IPS DF 6.9 (cell line): ENCODE data around the gene ANO7.

Experiments used
- DNase-seq: peaks from one replicate; pipeline ENCODE4 v3.0.0-alpha.2; 2013; ENCODE audit warnings: low read depth, low spot score
- H3K27ac ChIP-seq: one replicate; pipeline ENCODE4 v1.5.1; 2013; ENCODE audit warnings: low read length, control low read depth
- H3K27me3 ChIP-seq: 2 replicates; pipeline ENCODE4 v1.6.1; 2013; ENCODE audit warnings: mild to moderate bottlenecking, low read length; ENCODE audit not compliant: control insufficient read depth, insufficient read depth
- H3K36me3 ChIP-seq: 2 replicates; pipeline ENCODE4 v1.6.1; 2013; ENCODE audit warnings: low read length; ENCODE audit not compliant: control insufficient read depth, insufficient read depth
- H3K4me1 ChIP-seq: 2 replicates; pipeline ENCODE4 v1.6.1; 2013; ENCODE audit warnings: low read length; ENCODE audit not compliant: control insufficient read depth, insufficient read depth
- H3K4me3 ChIP-seq: 2 replicates; pipeline ENCODE4 v1.5.1; 2013; ENCODE audit warnings: mild to moderate bottlenecking, low read length
- H3K9me3 ChIP-seq: 2 replicates; pipeline ENCODE4 v1.6.1; 2013; ENCODE audit warnings: low read length, inconsistent platforms; ENCODE audit not compliant: control insufficient read depth, insufficient read depth
- WGBS: extraction: QIAGEN DNeasy Blood & Tissue Kit; methylation state at CpG from one replicate; pipeline ENCODE4 v1.1.7; 2013; ENCODE audit warnings: mixed read lengths, missing lambda C conversion rate; ENCODE audit not compliant: insufficient read length, insufficient coverage; 5-methylcytosine and 5-hydroxymethylcytosine counted together

The ANO7 gene

DNA sequence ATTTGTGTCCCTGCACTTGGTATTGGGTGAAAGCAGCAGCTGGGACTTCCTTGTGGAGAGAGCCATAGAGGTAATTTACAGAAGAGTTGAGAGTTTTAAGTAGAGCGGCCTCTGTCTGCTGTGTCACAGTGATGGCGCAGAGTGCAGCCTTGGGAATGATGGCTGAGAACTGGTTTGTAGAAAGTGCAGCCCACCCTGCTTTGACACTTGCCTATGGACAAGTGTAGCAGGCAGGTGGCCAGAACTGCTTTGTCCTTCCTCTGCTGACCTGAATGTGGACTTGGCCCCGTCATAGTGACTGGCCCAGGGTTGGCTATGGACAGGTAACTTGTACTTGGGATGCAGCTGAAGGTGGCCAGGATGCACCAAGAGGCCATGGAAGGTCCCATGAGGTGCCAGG is 6.4 kb upstream of the ANO7 start:
- H3K4me3 ChIP-seq, result no peak overlapping the region
- H3K36me3 ChIP-seq, result no peaks in the 10 kb centered on the region
- no peak for DNase-seq
- H3K27me3 ChIP-seq, result no peaks in the 10 kb centered on the region
- no CpG with 5 or more reads among the region's 3 CpGs for WGBS
- no peaks in the 10 kb centered on the region for H3K9me3 ChIP-seq
- no peak overlapping the region for H3K27ac ChIP-seq
- H3K4me1 ChIP-seq, result no peaks in the 10 kb centered on the region

DNA sequence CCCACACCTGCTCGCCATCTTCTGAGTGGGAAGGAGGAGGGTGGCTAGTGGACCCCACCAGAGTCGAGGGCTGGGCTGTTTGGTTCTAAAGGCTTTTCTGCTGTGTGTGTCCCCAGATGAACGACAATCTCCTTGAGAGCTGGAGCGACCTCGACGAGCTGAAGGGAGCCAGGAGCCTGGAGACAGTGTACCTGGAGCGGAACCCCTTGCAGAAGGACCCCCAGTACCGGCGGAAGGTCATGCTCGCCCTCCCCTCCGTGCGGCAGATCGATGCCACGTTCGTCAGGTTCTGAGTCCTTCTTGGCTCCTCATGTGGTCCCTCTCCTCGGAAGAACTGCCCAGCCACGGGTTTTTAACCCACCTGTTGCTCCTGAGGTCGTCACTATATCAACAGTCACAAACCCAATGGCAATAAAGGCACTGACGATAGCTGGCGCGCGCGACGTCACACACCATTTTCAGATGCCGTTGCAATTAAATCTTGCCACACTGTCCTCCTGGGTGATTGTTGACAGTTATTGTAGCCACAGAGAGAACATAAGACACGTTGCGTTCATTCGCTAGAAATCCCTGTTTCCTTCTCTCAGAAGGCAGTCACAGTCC is 5.8 kb upstream of the ANO7 start:
- H3K9me3 ChIP-seq, result no peaks in the 10 kb centered on the region
- no peak for DNase-seq
- no peaks in the 10 kb centered on the region for H3K36me3 ChIP-seq
- no peak overlapping the region for H3K27ac ChIP-seq
- WGBS, result no CpG with 5 or more reads among the region's 28 CpGs
- no peaks in the 10 kb centered on the region for H3K4me1 ChIP-seq
- no peak overlapping the region for H3K4me3 ChIP-seq
- H3K27me3 ChIP-seq, result no peaks in the 10 kb centered on the region

DNA sequence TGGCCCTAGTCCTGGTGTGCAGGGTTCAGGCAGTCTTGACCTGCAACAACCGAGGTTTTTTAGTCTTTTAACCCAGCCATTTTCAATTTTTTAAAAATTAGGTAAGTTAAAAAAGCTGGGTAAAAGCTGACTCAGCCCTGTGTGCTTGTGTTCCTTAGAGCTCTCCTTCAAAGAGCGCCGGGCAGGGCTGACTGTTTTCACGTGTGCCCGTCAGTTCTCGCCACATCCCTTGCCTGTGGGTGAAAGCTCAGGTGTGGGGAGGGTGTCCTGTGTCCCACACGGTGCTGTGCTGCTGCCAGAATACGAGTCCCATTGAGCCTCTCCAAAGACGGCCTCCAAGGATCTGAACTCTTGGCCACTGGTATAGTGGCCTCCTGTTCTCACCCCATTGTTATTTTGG is 5.3 kb upstream of the ANO7 start:
- Histone ChIP-seq H3K27ac (no peak overlapping the region), H3K27me3 (no peaks in the 10 kb centered on the region), H3K4me1 (0 out of 2 replicates have a peak, but pooled peaks cover 2% of the 10 kb centered on the region), H3K36me3 (no peaks in the 10 kb centered on the region), H3K4me3 (no peak overlapping the region), H3K9me3 (no peaks in the 10 kb centered on the region)
- no CpG with 5 or more reads among the region's 9 CpGs for WGBS
- no peak for DNase-seq

DNA sequence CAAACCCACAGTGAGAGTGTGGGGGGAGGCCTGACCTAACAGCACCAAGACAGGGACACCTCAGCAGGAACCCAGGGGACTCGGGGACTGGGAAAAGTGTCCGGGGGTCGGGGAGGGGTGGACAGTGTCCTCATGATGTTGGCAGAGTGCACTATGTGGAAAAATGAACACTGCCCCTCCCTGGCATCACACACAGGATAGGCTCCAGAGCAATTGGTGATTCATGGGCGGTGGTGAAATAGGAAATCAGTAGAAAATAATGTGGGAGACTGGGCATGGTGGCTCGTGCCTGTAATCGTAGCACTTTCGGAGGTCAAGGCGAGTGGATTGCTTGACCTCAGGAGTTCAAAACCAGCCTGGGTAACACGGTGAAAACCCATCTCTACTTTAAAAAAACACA is 3.6 kb upstream of the ANO7 start:
- H3K27me3 ChIP-seq, result no peaks in the 10 kb centered on the region
- H3K4me3 ChIP-seq, result no peak overlapping the region
- no peaks in the 10 kb centered on the region for H3K36me3 ChIP-seq
- WGBS, result no CpG with 5 or more reads among the region's 9 CpGs
- H3K4me1 ChIP-seq, result peaks cover 5% of the 10 kb centered on the region; the same call in 1 of the 2 replicates
- no peak for DNase-seq
- no peaks in the 10 kb centered on the region for H3K9me3 ChIP-seq
- no peak overlapping the region for H3K27ac ChIP-seq

DNA sequence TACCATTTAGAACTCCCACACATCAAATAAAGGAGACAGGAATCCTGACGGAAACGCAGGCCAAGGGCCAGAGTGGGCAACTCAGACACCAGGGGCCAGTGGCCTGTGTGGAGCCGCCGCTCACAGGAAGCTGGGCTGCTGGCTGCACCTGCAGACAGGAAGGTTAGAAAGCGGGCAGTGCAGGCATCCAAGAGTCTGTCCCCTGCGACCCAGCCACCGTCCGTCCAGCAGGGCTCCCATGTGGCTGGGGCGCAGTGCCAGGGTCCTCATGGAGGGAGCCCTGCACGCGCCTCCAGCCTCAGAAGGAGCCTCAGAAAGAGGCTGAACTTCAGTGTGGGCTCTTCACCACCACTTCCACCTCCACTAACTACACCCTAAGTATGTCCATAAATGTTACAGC is 2.5 kb upstream of the ANO7 start:
- Histone ChIP-seq H3K4me1 (peaks cover 5% of the 10 kb centered on the region; the same call in 1 of the 2 replicates), H3K27ac (no peak overlapping the region), H3K9me3 (no peaks in the 10 kb centered on the region), H3K4me3 (no peak overlapping the region), H3K27me3 (no peaks in the 10 kb centered on the region), H3K36me3 (no peaks in the 10 kb centered on the region)
- no peak for DNase-seq
- WGBS, result no CpG with 5 or more reads among the region's 11 CpGs

DNA sequence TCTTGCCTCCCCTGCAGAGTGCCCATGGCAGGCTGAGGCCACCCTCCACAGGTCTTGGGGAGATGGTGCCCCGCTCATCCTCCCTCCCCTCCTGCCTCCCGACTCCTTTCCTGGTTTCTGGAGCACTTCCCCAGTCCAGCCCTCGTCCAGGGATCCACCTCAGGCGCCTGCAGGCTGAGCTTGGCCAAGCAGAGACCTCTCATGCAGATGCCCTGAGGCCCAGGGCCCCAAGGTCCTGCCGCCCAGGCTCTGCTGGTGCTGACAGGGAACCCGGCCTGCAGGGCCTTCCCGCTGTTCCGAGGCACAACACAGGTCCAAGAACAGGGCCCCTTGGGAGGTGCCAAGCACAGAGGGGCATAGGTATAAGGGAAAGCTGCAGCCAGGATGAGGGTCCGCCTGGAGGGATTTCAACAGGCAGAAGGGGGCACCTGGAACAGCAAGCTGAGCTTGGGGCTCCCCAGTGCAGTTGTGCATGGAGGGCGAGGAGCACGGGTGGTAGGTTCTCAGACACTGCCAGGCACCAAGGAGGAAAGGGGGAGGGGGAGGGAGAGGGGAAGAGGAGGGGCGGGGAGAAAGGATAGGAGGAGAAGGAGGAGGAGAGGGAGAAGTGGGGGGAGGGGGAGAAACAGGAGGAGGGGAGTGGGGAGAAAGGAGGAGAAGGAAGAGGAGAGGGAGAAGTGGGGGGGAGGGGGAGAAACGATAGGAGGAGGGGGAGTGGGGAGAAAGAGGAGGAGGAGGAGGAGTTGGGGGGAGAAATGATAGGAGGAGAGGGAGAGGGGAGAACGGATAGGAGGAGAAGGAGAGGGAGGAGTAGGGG is 1.2 kb upstream of the ANO7 start:
- Histone ChIP-seq H3K4me3 (no peak overlapping the region), H3K4me1 (peaks cover 5% of the 10 kb centered on the region; the same call in 1 of the 2 replicates), H3K27me3 (no peaks in the 10 kb centered on the region), H3K9me3 (no peaks in the 10 kb centered on the region), H3K27ac (no peak overlapping the region), H3K36me3 (no peaks in the 10 kb centered on the region)
- WGBS, result 100% methylated on average over 2 of the region's 14 CpGs
- DNase-seq, result no peak

DNA sequence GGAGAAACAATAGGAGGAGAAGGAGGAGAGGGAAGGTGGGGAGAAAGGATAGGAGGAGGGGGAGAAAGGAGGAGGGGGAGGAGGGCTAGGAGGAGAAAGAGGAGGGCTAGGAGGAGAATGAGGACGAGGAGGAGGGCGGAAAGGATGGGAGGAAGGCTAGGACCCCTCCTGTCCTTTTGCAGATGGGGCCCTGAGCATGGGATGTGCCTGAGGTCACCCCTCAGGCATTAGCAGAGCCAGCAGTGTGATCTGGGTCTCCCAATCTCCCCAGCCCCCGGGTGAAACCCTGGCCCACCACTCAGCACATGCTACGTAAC is 601 bp upstream of the ANO7 start:
- Histone ChIP-seq H3K4me1 (peaks cover 5% of the 10 kb centered on the region; the same call in 1 of the 2 replicates), H3K9me3 (no peaks in the 10 kb centered on the region), H3K4me3 (no peak overlapping the region), H3K27ac (no peak overlapping the region), H3K27me3 (no peaks in the 10 kb centered on the region), H3K36me3 (no peaks in the 10 kb centered on the region)
- no CpG with 5 or more reads among the region's 4 CpGs for WGBS
- no peak for DNase-seq

DNA sequence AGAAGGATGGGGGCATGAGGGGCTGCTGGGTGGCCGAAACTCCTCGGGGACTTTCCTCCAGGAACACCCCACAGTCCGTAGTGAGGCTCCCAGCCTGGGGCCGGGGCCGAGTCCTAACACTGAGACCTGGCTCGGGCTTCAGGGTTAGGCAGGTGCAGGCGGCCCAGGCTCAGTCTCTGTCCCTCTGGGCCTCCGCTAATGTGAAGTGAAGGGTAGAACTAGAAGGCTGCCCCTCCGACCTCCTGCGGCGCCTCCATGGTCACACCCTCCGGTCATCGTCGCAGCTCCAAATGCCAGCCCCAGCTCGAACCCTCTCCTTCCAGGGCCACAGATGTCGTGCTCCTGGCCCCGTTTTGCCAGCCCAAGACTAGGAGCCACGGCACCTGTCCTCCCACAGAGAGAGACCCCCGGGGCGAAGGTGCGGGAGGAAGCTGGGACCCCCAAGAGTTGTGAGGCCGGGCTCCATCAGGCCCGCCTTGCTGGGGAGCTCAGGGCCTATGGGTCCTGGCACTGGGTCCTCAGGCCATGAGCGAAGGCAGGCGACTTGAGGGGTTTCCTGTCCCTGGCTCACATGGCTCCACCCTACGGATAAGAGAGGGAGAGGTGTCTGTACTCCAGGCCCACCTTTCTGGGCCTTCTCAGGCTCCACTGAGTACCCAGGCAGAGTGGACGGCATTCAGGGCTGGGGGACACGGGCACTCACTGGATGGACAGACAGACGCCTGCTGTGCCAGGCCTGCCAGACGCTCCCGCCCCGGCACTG is 797 bp downstream of the ANO7 start:
- Histone ChIP-seq H3K9me3 (no peaks in the 10 kb centered on the region), H3K4me1 (peaks cover 5% of the 10 kb centered on the region; the same call in 1 of the 2 replicates), H3K27me3 (no peaks in the 10 kb centered on the region), H3K27ac (no peak overlapping the region), H3K36me3 (no peaks in the 10 kb centered on the region), H3K4me3 (no peak overlapping the region)
- no CpG with 5 or more reads among the region's 32 CpGs for WGBS
- no peak for DNase-seq

DNA sequence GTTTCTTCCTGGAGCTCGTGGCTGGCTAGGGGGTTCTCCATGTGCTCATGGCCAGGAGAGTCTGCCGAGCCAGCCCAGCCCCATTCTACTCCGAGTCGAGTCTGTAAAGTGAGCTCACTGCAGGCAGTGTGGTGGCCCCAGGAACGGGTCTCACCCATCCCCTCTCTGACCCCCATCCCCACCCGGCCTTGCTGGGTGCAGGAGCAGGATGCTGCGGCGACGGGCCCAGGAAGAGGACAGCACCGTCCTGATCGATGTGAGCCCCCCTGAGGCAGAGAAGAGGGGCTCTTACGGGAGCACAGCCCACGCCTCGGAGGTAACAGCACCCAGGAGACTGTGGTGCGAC is 1.4 kb downstream of the ANO7 start:
- no CpG with 5 or more reads among the region's 15 CpGs for WGBS
- no peak for DNase-seq
- no peaks in the 10 kb centered on the region for H3K27me3 ChIP-seq
- peaks cover 5% of the 10 kb centered on the region; the same call in 1 of the 2 replicates for H3K4me1 ChIP-seq
- H3K9me3 ChIP-seq, result no peaks in the 10 kb centered on the region
- no peaks in the 10 kb centered on the region for H3K36me3 ChIP-seq
- no peak overlapping the region for H3K4me3 ChIP-seq
- no peak overlapping the region for H3K27ac ChIP-seq

DNA sequence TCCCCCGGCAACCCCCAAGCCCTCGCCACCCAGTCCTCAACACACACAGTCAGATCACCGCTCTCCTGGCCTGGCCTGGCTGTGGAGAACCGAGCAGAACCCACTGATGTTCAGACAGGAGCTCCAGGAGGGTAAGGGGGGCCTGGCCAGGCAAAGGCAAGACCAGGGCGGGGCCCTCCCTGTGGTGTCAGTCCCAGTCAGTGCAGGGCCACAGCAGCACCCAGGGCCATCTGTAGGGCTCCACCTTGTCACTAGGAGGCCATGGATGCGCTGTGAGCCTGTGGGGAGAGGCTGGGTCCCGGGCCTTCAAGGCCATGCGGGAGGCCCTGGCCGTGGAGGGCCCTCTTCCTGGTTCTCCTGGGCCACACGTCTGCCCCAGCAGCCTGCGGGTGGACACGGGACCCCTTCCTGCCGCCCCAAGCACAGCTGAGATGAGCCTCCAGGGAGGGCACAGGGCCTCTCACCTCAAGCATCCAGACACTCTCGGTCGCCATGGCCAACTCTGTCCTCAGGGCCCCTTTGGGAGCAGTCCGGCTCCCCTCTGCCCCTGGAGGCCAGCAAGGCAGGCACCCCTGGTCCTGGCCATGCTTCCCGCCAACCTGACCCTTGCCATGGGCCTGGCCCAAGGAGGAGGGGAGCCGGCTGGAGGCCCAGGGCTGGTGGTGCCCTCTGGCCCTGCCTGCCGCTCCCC is 2.0 kb downstream of the ANO7 start:
- Histone ChIP-seq H3K36me3 (no peaks in the 10 kb centered on the region), H3K27ac (no peak overlapping the region), H3K4me1 (peaks cover 5% of the 10 kb centered on the region; the same call in 1 of the 2 replicates), H3K4me3 (no peak overlapping the region), H3K9me3 (no peaks in the 10 kb centered on the region), H3K27me3 (no peaks in the 10 kb centered on the region)
- WGBS, result no CpG with 5 or more reads among the region's 19 CpGs
- no peak for DNase-seq
